ENCODE measurements around the gene NBL1. TPM values are rescaled to one million over a fixed set of nuclear protein-coding genes. Genes with fewer than 3 reads are reported as not detected.

The NBL1 gene
- total and polyA plus RNA-seq, 2 donors, result 21.7 to 47.6 TPM

DNA sequence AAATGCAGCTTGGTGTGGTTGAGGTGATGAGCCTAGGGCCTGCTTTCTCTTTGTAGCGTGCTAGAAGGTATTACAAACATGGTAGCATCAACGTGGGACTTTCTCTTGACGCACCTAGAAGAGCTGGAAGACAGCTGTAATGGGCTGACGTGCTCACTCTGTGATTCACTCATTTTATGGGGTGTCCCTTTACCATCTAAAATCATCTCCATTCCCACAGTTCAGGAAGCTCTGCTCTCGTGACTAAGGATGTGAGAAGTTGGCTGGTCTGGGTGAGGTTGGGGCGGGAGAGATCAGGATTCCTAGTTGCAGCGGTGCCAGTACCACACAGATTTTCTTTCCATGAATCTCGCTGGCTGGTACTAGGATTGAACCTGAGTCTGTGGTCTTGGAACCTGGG is 24.8 kb downstream of the NBL1 start:
- no peak for DNase-seq (ENCODE audit: low read depth in 6 of 9, low spot score in 9 of 9)
- H3K9me3 ChIP-seq (ENCODE audit: control insufficient read depth in 2 of 2, insufficient read depth in 1 of 2, low read length in 1 of 2), result no peaks in the 10 kb centered on the region
- peaks cover 33 to 70% of the 10 kb centered on the region in 2 donors for H3K27me3 ChIP-seq (ENCODE audit: control insufficient read depth in 2 of 2, insufficient read depth in 1 of 2, low read length in 1 of 2)
- no peak overlapping the region for H3K4me3 ChIP-seq (ENCODE audit: low read length in 2 of 2)
- WGBS, result 87% methylated on average over 8 of the region's 8 CpGs
- H3K36me3 ChIP-seq (ENCODE audit: control insufficient read depth in 2 of 2, insufficient read depth in 2 of 2, low read length in 1 of 2), result no peaks in the 10 kb centered on the region
- no peak overlapping the region for H3K27ac ChIP-seq (ENCODE audit: low read depth in 1 of 2, low read length in 1 of 2)
- H3K4me1 ChIP-seq (ENCODE audit: control insufficient read depth in 2 of 2, insufficient read depth in 2 of 2, low read length in 2 of 2), result no peaks in the 10 kb centered on the region

DNA sequence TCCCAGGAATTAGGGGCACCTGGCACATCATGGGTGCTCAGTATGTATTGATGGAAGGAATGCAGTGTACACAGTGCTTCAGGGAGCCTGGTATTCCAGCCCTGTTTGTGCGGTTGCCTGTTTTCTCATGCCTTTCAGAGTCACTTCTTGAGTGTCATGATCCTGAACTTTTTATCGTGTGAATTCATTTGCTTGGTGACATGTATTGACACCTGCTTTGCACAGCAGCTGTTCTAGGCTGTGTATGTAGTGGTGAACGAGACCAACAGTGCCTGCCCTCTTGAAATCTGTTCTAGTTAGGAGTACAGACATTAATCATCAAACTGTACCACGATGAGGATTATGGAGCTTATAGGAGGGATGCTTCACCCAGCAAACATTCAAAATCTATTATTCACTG is 26.7 kb downstream of the NBL1 start:
- H3K4me1 ChIP-seq (ENCODE audit: control insufficient read depth in 2 of 2, insufficient read depth in 2 of 2, low read length in 2 of 2), result no peaks in the 10 kb centered on the region
- DNase-seq (ENCODE audit: low read depth in 6 of 9, low spot score in 9 of 9), result no peak
- WGBS, result 87% methylated on average over 4 of the region's 4 CpGs
- H3K27ac ChIP-seq (ENCODE audit: low read depth in 1 of 2, low read length in 1 of 2), result no peak overlapping the region
- H3K4me3 ChIP-seq (ENCODE audit: low read length in 2 of 2), result no peak overlapping the region
- H3K9me3 ChIP-seq (ENCODE audit: control insufficient read depth in 2 of 2, insufficient read depth in 1 of 2, low read length in 1 of 2), result no peaks in the 10 kb centered on the region
- H3K36me3 ChIP-seq (ENCODE audit: control insufficient read depth in 2 of 2, insufficient read depth in 2 of 2, low read length in 1 of 2), result no peaks in the 10 kb centered on the region
- peaks cover 14 to 54% of the 10 kb centered on the region in 2 donors for H3K27me3 ChIP-seq (ENCODE audit: control insufficient read depth in 2 of 2, insufficient read depth in 1 of 2, low read length in 1 of 2)

DNA sequence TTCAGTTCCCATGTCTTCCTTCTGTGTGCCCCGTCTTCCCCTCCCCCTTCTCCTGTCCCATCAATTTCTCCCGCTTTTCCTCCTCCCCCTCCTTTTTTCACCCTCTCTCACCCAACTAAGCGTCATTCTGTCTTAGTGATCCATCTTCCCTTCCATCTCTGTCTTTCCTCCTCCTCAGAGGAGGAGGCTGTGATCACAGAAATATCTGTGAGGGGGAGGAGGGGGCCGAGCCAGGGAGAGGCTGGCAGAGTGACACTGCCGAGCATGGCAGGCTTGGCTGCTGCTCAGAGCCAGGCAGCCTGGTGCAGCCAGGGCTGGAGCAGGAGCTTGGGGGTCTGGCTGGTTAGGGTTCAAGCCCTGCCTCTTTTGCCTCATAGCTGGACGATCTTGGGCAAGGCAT is 28.1 kb downstream of the NBL1 start:
- no peaks in the 10 kb centered on the region for H3K4me1 ChIP-seq (ENCODE audit: control insufficient read depth in 2 of 2, insufficient read depth in 2 of 2, low read length in 2 of 2)
- no peaks in the 10 kb centered on the region for H3K9me3 ChIP-seq (ENCODE audit: control insufficient read depth in 2 of 2, insufficient read depth in 1 of 2, low read length in 1 of 2)
- H3K27me3 ChIP-seq (ENCODE audit: control insufficient read depth in 2 of 2, insufficient read depth in 1 of 2, low read length in 1 of 2), result peaks cover 2 to 42% of the 10 kb centered on the region in 2 donors
- H3K36me3 ChIP-seq (ENCODE audit: control insufficient read depth in 2 of 2, insufficient read depth in 2 of 2, low read length in 1 of 2), result no peaks in the 10 kb centered on the region
- no peak overlapping the region for H3K4me3 ChIP-seq (ENCODE audit: low read length in 2 of 2)
- H3K27ac ChIP-seq (ENCODE audit: low read depth in 1 of 2, low read length in 1 of 2), result no peak overlapping the region
- no peak for DNase-seq (ENCODE audit: low read depth in 6 of 9, low spot score in 9 of 9)
- WGBS, result 72% methylated on average over 6 of the region's 6 CpGs

DNA sequence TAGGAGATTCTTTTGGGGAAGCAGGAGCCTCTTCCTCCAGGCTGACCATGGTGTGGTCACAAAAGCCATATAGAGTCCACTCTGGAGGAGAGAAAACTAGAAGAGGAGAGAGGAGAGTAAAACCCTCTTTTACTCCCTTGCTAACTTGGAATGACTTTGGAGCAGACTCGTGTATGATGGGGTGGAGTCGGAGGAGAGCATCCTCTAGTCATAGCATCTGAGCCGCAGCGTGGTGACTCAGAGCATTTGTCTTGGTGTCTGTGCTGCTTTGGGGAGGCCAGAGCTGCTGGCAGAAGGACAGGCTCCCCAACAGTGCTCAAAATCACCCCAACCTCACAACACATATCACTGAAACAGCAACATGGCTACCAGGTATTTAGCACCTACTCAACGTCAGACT is 31.7 kb downstream of the NBL1 start:
- Histone ChIP-seq H3K4me1 (ENCODE audit: control insufficient read depth in 2 of 2, insufficient read depth in 2 of 2, low read length in 2 of 2) (no peaks in the 10 kb centered on the region), H3K36me3 (ENCODE audit: control insufficient read depth in 2 of 2, insufficient read depth in 2 of 2, low read length in 1 of 2) (no peaks in the 10 kb centered on the region), H3K27ac (ENCODE audit: low read depth in 1 of 2, low read length in 1 of 2) (no peak overlapping the region), H3K27me3 (ENCODE audit: control insufficient read depth in 2 of 2, insufficient read depth in 1 of 2, low read length in 1 of 2) (peaks cover 0 to 15% of the 10 kb centered on the region in 2 donors), H3K4me3 (ENCODE audit: low read length in 2 of 2) (no peak overlapping the region), H3K9me3 (ENCODE audit: control insufficient read depth in 2 of 2, insufficient read depth in 1 of 2, low read length in 1 of 2) (no peaks in the 10 kb centered on the region)
- 76% methylated on average over 5 of the region's 5 CpGs for WGBS
- DNase-seq (ENCODE audit: low read depth in 6 of 9, low spot score in 9 of 9), result no peak

DNA sequence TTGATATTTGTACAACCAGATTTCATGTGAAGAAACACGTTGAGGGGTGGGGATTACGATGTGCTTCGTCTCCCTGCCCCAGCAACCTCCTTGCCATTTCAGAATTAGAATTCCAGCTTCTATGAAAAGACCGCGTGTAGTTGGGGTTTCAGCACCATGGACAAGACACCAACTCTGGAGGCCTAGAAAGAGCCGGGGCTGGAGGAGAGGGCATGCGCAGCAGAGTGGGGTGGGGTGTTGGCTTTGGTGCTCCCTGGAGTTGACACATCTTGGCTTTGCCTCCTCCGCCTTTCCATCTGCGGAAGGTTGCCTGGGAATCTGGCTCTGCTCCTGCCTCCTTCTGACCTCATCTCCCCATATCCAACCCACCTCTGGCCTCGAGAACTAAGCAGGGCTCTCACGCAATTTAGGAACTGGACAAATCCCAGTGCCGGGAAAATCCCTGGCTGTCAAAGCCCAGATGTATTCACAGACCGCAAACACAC is 32.4 kb downstream of the NBL1 start:
- H3K27ac ChIP-seq (ENCODE audit: low read depth in 1 of 2, low read length in 1 of 2), result no peak overlapping the region
- WGBS, result 40% methylated on average over 13 of the region's 13 CpGs
- no peaks in the 10 kb centered on the region for H3K36me3 ChIP-seq (ENCODE audit: control insufficient read depth in 2 of 2, insufficient read depth in 2 of 2, low read length in 1 of 2)
- H3K27me3 ChIP-seq (ENCODE audit: control insufficient read depth in 2 of 2, insufficient read depth in 1 of 2, low read length in 1 of 2), result peaks cover 0 to 12% of the 10 kb centered on the region in 2 donors
- no peak overlapping the region for H3K4me3 ChIP-seq (ENCODE audit: low read length in 2 of 2)
- DNase-seq (ENCODE audit: low read depth in 6 of 9, low spot score in 9 of 9), result peak in 7 of 9 donors; percentile 5 to 68 (median 32)
- no peaks in the 10 kb centered on the region for H3K9me3 ChIP-seq (ENCODE audit: control insufficient read depth in 2 of 2, insufficient read depth in 1 of 2, low read length in 1 of 2)
- no peaks in the 10 kb centered on the region for H3K4me1 ChIP-seq (ENCODE audit: control insufficient read depth in 2 of 2, insufficient read depth in 2 of 2, low read length in 2 of 2)

DNA sequence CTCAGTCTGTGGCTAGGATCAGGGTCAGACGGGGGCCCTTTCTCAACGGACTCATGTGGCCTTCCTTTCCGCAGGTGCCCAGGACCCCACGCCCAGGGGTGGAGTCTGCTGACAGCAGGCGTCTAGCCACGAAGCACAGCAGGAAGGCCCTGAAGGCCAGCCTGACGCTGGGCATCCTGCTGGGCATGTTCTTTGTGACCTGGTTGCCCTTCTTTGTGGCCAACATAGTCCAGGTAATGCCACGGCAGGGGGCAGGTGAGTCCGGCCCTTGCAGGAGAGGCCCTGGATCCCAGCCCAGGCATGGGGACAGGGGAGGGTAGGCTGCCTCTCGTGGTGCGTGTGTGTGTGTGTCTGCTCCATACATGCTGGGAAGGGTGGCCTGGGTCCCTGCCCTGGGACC is 34.4 kb downstream of the NBL1 start:
- Histone ChIP-seq H3K4me1 (ENCODE audit: control insufficient read depth in 2 of 2, insufficient read depth in 2 of 2, low read length in 2 of 2) (no peaks in the 10 kb centered on the region), H3K27ac (ENCODE audit: low read depth in 1 of 2, low read length in 1 of 2) (no peak overlapping the region), H3K36me3 (ENCODE audit: control insufficient read depth in 2 of 2, insufficient read depth in 2 of 2, low read length in 1 of 2) (no peaks in the 10 kb centered on the region), H3K27me3 (ENCODE audit: control insufficient read depth in 2 of 2, insufficient read depth in 1 of 2, low read length in 1 of 2) (peaks cover 0 to 2% of the 10 kb centered on the region in 2 donors), H3K4me3 (ENCODE audit: low read length in 2 of 2) (no peak overlapping the region), H3K9me3 (ENCODE audit: control insufficient read depth in 2 of 2, insufficient read depth in 1 of 2, low read length in 1 of 2) (no peaks in the 10 kb centered on the region)
- WGBS, result 87% methylated on average over 11 of the region's 11 CpGs
- DNase-seq (ENCODE audit: low read depth in 6 of 9, low spot score in 9 of 9), result no peak

DNA sequence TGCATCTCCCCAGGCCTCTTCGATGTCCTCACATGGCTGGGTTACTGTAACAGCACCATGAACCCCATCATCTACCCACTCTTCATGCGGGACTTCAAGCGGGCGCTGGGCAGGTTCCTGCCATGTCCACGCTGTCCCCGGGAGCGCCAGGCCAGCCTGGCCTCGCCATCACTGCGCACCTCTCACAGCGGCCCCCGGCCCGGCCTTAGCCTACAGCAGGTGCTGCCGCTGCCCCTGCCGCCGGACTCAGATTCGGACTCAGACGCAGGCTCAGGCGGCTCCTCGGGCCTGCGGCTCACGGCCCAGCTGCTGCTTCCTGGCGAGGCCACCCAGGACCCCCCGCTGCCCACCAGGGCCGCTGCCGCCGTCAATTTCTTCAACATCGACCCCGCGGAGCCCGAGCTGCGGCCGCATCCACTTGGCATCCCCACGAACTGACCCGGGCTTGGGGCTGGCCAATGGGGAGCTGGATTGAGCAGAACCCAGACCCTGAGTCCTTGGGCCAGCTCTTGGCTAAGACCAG is 34.9 kb downstream of the NBL1 start:
- Histone ChIP-seq H3K27ac (ENCODE audit: low read depth in 1 of 2, low read length in 1 of 2) (no peak overlapping the region), H3K9me3 (ENCODE audit: control insufficient read depth in 2 of 2, insufficient read depth in 1 of 2, low read length in 1 of 2) (no peaks in the 10 kb centered on the region), H3K4me1 (ENCODE audit: control insufficient read depth in 2 of 2, insufficient read depth in 2 of 2, low read length in 2 of 2) (no peaks in the 10 kb centered on the region), H3K36me3 (ENCODE audit: control insufficient read depth in 2 of 2, insufficient read depth in 2 of 2, low read length in 1 of 2) (no peaks in the 10 kb centered on the region), H3K4me3 (ENCODE audit: low read length in 2 of 2) (no peak overlapping the region), H3K27me3 (ENCODE audit: control insufficient read depth in 2 of 2, insufficient read depth in 1 of 2, low read length in 1 of 2) (peaks cover 0 to 2% of the 10 kb centered on the region in 2 donors)
- 96% methylated on average over 34 of the region's 34 CpGs for WGBS
- no peak for DNase-seq (ENCODE audit: low read depth in 6 of 9, low spot score in 9 of 9)

DNA sequence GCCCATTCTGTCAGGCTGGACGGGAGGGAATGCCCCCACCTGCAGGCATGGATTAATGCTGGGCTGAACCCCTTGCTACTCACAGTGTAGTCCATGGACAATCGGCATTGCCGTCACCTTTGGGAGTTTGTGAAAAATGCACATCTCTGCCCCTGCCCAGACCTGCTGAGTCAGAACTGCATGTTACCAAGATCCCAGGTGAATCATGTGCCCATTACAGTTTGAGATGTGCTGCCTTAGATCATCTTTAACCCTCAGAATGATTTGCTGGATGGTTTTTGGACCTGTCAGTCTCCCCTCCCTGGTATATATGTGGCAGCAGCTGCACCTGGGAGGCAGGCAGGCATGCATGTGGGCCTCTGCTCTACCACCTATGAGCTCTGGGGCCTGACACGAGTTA is 35.6 kb downstream of the NBL1 start:
- Histone ChIP-seq H3K4me1 (ENCODE audit: control insufficient read depth in 2 of 2, insufficient read depth in 2 of 2, low read length in 2 of 2) (no peaks in the 10 kb centered on the region), H3K4me3 (ENCODE audit: low read length in 2 of 2) (no peak overlapping the region), H3K36me3 (ENCODE audit: control insufficient read depth in 2 of 2, insufficient read depth in 2 of 2, low read length in 1 of 2) (no peaks in the 10 kb centered on the region), H3K27ac (ENCODE audit: low read depth in 1 of 2, low read length in 1 of 2) (no peak overlapping the region), H3K27me3 (ENCODE audit: control insufficient read depth in 2 of 2, insufficient read depth in 1 of 2, low read length in 1 of 2) (peaks cover 0 to 2% of the 10 kb centered on the region in 2 donors), H3K9me3 (ENCODE audit: control insufficient read depth in 2 of 2, insufficient read depth in 1 of 2, low read length in 1 of 2) (no peaks in the 10 kb centered on the region)
- 92% methylated on average over 4 of the region's 4 CpGs for WGBS
- no peak for DNase-seq (ENCODE audit: low read depth in 6 of 9, low spot score in 9 of 9)

DNA sequence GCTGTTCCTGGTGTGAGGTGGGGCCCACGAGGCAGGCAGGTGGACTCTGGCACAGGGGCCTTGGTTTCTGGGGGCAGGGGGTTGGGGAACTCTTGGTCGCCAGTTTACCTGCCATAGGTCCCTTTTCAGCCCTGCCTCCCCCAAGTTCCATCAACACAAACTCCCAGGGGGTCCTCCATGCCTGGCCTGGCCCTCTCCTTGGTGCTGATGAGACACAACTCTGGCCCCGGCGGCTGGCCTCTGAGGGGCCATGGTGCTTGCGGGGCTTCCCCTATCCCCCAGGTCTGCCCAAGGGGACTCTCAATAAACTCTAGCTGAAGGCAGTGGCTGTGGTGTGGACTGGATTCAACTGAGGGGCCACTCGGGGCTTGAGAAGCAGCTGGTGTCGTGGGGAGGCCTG is 36.5 kb downstream of the NBL1 start:
- peaks cover 0 to 2% of the 10 kb centered on the region in 2 donors for H3K27me3 ChIP-seq (ENCODE audit: control insufficient read depth in 2 of 2, insufficient read depth in 1 of 2, low read length in 1 of 2)
- H3K9me3 ChIP-seq (ENCODE audit: control insufficient read depth in 2 of 2, insufficient read depth in 1 of 2, low read length in 1 of 2), result no peaks in the 10 kb centered on the region
- WGBS, result 91% methylated on average over 7 of the region's 7 CpGs
- no peak for DNase-seq (ENCODE audit: low read depth in 6 of 9, low spot score in 9 of 9)
- H3K27ac ChIP-seq (ENCODE audit: low read depth in 1 of 2, low read length in 1 of 2), result no peak overlapping the region
- H3K4me1 ChIP-seq (ENCODE audit: control insufficient read depth in 2 of 2, insufficient read depth in 2 of 2, low read length in 2 of 2), result no peaks in the 10 kb centered on the region
- no peaks in the 10 kb centered on the region for H3K36me3 ChIP-seq (ENCODE audit: control insufficient read depth in 2 of 2, insufficient read depth in 2 of 2, low read length in 1 of 2)
- H3K4me3 ChIP-seq (ENCODE audit: low read length in 2 of 2), result no peak overlapping the region
